OCI-LY1 (cell line): Measurements from ENCODE around the gene CEP85.
A peak's percentile ranks its signal among the peaks of the same experiment; 100 is the strongest.

ENCODE experiments used
- CTCF ChIP-seq: fragments of 200-600 bp; sonication (generic), shearing (Covaris generic); IDR thresholded peaks from 2 replicates; pipeline ENCODE4 v1.5.1; 2017; ENCODE audit warnings: mild to moderate bottlenecking, antibody characterized with exemption, low read length, moderate library complexity, mixed read lengths
- EZH2 ChIP-seq: fragments of 200-600 bp; sonication (generic), shearing (Covaris generic); IDR thresholded peaks from 2 replicates; pipeline ENCODE4 v1.8.0; 2017; ENCODE audit warnings: borderline replicate concordance, mixed run types, mild to moderate bottlenecking, antibody characterized with exemption, low read length, moderate library complexity, mixed read lengths

- TF ChIP-seq CTCF: peak; percentile 77
- TF ChIP-seq EZH2: no peak
Measured at GRCh38 chr1:26285366-26286063, 51.5 kb downstream of the CEP85 start.
